Mammary epithelial cell (primary cell): ENCODE measurements around the gene F2RL1.
A peak's percentile ranks its signal among the peaks of the same experiment; 100 is the strongest.

Experiments used
- EZH2 ChIP-seq: IDR thresholded peaks from 2 replicates; pipeline ENCODE4 v1.6.1; 2012; ENCODE audit warnings: low read length, inconsistent platforms, borderline replicate concordance
- TF ChIP-seq, protein P1 (sequence below), 2 donors: IDR thresholded peaks in 1 of 2; conservative IDR thresholded peaks in 1 of 2; 2 replicates each; pipeline ENCODE4 v1.5.1; 2011 to 2012; ENCODE audit warnings: inconsistent platforms in 2 of 2, low read length in 2 of 2, mild to moderate bottlenecking in 2 of 2, control low read depth in 1 of 2, low read depth in 1 of 2; ENCODE audit not compliant: insufficient read depth in 1 of 2; ENCODE audit errors: extremely low read depth in 1 of 2

DNA sequence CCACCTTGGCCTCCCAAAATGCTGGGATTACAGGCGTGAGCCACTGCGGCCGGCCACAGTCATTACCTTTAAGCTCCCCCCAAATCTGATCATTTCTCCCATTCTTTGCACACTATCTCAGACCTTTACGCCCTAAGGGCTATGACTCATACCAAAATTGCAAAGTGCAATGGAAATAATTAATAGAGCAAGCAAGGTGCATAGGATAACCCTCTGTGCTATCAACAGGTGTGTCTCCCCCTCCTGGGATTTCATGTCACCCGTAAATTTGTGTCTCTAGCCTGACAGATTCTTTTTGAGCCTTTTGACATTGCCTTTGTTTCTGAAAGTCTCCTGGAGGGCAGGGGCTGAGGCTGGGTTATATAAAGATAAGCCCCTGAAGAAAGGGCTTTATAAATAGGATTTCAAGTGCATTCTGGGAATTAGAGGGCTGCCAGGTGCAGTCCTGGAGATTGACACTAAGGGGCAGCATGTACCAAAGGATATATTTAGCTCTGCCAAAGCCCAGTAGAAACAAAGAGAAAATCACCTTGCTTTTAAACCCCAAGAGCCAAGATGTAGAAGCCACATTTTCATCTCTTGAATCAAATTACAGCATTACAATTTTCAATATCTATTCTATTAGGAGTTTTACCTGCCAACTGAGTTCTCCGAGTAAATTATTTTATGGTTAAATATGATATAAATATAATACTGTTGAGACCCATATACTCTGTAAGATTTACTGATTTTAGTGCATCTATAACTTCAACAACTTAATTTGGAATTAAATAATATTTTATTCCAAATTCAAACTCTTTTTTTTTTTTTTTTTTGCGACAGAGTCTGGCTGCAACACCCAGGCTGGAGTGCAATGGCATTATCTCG is 49.2 kb downstream of the F2RL1 start:
- TF ChIP-seq, protein P1, sequence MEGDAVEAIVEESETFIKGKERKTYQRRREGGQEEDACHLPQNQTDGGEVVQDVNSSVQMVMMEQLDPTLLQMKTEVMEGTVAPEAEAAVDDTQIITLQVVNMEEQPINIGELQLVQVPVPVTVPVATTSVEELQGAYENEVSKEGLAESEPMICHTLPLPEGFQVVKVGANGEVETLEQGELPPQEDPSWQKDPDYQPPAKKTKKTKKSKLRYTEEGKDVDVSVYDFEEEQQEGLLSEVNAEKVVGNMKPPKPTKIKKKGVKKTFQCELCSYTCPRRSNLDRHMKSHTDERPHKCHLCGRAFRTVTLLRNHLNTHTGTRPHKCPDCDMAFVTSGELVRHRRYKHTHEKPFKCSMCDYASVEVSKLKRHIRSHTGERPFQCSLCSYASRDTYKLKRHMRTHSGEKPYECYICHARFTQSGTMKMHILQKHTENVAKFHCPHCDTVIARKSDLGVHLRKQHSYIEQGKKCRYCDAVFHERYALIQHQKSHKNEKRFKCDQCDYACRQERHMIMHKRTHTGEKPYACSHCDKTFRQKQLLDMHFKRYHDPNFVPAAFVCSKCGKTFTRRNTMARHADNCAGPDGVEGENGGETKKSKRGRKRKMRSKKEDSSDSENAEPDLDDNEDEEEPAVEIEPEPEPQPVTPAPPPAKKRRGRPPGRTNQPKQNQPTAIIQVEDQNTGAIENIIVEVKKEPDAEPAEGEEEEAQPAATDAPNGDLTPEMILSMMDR (conservative IDR thresholded peaks at IDR 0.05 in 1 of 2, IDR thresholded peaks at IDR 0.05 in 1 of 2; ENCODE audit: extremely low read depth in 1 of 2, insufficient read depth in 1 of 2, low read depth in 1 of 2, low read length in 2 of 2): peak; percentile 78 to 86
- TF ChIP-seq EZH2: no peak
